Activated CD8-positive, alpha-beta memory T cell treated with anti-CD3 and anti-CD28 coated beads, Interleukin-2, amount 50 U/mL, for 24 hours (primary cell): ENCODE measurements around the gene PRKCA.
"Not testable (repeated sequence)": the region's sequence is repeated elsewhere in the genome, so short reads cannot be mapped to it uniquely, and the experiment has no call there.

Experiments used
- DNase-seq: peaks from one replicate; pipeline ENCODE4 v3.0.0-alpha.2; 2020; ENCODE audit errors: extremely low read depth

PRKCA gene

DNA sequence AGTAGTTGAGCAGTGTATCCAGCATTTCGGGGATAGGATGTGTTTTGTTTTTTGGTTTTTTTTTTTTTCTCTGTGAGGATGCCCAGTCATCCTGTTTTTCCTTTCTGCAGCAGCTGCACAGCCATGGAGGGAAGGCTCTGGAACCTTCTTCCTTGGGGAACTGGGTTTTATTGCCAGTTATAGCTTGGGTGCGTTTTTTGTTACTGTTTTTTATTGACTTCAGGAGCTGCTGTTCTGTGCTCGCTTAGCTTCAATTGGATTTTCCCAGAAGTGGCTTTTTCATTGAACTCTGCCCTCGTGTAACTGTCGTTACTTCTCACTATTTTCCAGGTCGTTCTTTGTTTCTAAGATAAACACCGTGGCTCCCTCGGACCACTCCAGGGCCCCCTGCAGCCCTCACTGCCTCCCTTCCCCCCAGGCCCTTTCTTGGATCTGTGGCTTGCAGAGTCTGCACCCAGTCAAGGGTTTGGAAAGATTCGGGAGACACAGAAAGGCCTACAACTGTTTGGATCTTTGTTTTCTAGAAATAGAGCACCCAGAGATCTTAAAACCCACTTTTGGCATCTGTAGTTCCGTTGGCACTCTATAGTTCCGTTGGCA is 412.8 kb downstream of the PRKCA start:
- no peak for DNase-seq

GRCh38 chr17:66715745-66716156 is 413.3 kb downstream of the PRKCA start:
- DNase-seq = no peak

DNA sequence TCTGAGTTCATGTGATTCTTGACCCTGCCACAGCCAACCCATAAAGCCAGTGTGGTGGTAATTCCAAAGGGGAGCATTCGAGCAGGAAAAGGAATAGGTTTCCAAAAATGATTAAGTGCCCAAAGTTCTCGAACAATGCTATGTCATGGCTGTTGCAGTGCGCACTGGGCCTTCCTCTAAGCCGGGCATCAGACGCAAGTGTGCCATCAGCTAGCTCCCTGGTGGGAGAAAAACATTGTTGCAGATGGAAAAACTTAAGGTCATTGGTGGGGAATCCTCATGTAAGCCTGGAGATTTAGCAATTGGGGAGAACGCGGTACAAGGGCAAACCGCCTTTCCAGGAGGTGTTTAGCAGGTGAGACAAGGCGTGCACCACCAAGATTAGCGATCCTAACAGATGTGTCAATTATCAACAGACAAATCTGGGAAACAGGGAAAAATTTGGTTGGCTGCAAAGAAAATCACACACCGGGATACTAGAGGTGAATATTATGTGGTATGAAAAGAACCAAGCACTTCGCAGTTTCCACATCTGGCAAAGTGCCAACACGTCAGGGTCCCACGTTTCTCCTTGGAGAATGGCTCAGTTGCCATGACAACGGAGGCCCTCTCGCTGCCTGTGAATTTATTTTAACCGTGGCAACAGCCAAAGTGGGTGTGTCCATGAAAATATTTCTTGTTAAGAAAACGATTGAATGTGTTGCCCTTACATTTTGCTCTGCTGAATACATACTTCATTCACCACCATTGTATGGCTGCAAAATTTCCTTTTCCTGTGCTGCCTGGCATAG is 414.0 kb downstream of the PRKCA start:
- no peak for DNase-seq

GRCh38 chr17:66717641-66718058 is 415.2 kb downstream of the PRKCA start:
- no peak for DNase-seq

GRCh38 chr17:66720027-66720426 is 417.6 kb downstream of the PRKCA start:
- DNase-seq = no peak

- no peak for DNase-seq
Observed at GRCh38 chr17:66720567-66720966, 418.2 kb downstream of the PRKCA start.

GRCh38 chr17:66722341-66722740 is 419.9 kb downstream of the PRKCA start:
- DNase-seq = no peak

GRCh38 chr17:66724581-66725341 is 422.3 kb downstream of the PRKCA start:
- no peak for DNase-seq

GRCh38 chr17:66725438-66725837 is 423.0 kb downstream of the PRKCA start:
- not testable (repeated sequence) for DNase-seq

DNA sequence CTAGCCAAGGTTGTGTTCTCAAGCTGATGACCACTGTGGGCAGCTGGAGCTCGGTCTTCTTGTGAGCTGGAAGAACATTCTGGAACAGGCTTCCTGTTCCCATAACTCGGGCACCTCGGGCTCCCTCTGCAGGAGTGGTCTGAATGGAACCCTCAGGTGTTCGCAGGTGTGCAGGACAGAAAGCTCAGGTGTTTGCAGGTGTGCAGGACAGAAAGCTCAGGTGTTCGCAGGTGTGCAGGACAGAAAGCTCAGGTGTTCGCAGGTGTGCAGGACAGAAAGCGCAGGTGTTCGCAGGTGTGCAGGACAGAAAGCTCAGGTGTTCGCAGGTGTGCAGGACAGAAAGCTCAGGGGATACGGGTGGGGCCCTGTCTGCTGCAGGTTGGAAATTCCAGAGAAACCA is 423.5 kb downstream of the PRKCA start:
- no peak for DNase-seq

DNA sequence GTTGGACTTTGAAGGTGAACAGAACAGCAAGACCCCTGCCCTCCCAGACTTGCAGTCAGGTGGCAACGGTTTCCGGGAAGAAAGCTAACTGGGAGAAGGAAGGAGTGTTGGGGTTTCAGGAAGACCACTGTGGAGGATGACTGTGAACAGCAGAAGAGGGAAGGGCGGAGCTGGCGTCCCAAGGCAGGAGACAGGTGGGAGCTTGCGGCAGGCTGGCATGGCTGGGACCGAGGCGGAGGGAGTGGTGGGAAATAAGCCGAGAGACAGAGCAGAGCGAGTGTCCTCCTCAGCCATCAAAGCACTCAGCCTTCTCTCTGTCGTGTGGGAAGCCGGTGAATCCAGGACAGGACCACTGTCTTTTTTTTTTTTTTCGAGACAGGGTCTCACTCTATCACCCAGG is 424.0 kb downstream of the PRKCA start:
- no peak for DNase-seq

- no peak for DNase-seq
Observed at GRCh38 chr17:66726846-66727245, 424.4 kb downstream of the PRKCA start.

DNA sequence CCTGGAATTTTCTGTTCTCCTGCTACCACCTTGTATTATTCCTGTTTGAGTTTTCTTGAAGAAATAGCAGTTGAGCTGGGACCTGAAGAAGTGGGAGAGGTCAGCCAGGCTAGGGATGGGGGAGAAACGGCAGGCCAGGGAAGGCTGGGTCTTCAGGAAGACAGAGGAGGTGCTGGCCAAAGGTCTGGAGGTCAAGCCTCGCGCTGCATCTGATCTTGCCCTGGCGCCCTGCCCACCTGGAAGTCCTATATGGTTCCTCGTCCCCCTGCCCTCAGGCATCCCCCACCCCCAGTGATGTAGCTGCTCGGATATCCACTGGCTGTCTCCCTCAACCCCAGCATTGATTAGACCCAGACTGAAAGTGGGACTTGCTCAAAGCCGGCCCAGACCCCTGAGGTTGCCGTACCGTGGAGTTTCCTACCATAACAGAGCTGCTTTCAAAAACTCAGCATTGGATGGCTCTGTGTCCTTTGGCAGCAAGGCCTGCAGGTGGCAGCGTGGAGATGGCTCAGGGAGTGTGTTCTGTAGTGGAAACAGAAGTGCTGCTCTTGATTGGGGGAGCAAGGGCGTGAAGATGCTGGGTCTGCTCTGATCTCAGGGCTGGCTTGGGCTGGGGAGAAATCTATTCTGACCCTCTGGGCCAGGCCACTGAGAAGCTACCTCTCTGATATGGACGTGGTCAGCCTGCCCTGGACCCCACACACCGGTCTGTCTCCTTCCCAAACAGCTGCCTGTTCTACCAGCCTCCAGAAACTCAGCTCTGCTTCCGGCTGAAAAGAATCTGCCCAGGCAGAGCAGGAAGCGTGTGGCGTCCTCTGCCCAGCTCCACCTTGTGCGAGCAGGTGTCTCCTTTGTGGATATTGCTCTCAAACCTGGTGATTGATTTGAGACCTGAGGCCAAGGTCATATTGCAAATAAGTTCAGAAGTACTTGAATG is 425.5 kb downstream of the PRKCA start:
- DNase-seq = no peak

GRCh38 chr17:66730461-66730923 is 428.1 kb downstream of the PRKCA start:
- no peak for DNase-seq

GRCh38 chr17:66733759-66734158 is 431.3 kb downstream of the PRKCA start:
- no peak for DNase-seq

DNA sequence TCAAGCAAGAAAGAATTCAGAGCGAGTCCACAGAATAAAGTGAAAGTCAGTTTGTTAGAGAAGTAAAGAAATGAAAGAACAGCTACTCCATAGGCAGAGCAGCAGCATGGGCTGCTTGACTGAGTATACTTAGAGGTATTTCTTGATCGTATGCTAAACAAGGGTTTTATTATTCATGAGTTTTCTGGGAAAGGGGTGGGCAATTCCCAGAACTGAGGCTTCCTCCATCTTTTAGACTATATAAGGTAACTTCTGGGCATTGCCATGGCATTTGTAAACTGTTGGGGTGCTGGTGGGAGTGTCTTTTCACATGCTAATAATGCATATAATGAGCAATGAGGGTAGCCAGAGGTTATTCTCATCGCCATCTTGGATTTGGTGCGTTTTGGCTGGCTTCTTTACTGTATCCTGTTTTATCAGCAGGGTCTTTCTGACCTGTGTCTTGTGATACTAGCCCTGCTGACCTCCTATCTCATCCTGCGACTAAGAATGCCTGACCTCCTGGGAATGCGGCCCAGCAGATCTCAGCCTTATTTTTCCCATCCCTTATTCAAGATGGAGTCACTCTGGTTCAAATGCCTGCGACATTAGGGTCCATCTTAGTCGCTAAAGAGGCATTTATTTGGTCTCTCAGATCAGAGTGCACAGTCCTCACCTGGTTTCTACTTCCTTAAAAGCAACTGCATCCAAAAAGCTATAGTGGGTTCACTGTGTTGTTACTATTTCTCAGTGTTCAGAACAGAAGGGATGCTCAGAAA is 432.0 kb downstream of the PRKCA start:
- no peak for DNase-seq

GRCh38 chr17:66737524-66737923 is 435.1 kb downstream of the PRKCA start:
- no peak for DNase-seq

GRCh38 chr17:66738301-66738700 is 435.9 kb downstream of the PRKCA start:
- no peak for DNase-seq

DNA sequence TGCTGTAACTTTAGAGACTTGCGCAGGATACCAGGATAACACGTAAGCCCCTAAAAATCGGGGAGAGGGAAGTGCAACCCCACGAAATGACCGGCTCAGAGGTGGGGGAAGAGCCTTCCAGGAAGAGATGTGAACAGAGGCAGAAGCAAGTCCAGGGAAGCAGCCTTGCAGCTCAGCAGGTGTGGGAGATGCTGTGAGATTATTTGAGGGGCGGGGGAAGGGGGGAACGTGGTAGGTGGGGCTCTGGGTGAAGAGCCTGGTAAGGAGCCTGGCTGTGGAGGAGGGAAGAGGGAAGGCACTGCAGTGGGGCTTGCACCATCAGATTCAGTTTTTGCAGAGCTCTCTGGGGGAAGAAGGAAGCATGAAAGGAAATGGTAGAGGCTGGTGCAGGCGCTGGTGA is 437.1 kb downstream of the PRKCA start:
- no peak for DNase-seq

GRCh38 chr17:66740226-66740625 is 437.8 kb downstream of the PRKCA start:
- DNase-seq = no peak

DNA sequence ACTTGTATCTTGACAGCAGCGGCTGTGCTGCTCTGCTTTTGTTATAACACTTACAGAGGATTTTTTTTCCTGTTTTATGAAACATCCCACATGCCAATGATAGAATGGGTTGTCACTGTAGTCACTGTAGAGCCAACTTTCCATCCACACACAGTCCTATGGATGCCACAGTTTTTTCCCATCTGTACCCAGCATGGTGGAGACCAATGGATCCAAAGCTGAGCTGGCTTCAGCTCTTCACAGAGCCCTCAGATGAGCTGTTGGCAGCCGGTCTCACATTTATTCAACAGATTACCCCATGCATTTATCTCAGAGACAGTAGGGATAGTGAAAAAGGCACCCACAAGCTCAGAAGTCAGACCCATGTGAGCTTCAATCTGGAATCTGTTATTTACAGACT is 441.1 kb downstream of the PRKCA start:
- no peak for DNase-seq
